Left colon (tissue), 2 donors: ENCODE measurements around the gene SENP2. TPM values are rescaled to one million over a fixed set of nuclear protein-coding genes. Genes with fewer than 3 reads are reported as not detected.
"Not testable (repeated sequence)": the region's sequence is repeated elsewhere in the genome, so short reads cannot be mapped to it uniquely, and the experiment has no call there.

ENCODE experiments used
- ATAC-seq: fragments of 200-7000 bp; cut with Tn5 transposase; one replicate; pipeline ENCODE4 v1.9.1; 2020; ENCODE audit warnings: mild to moderate bottlenecking, moderate library complexity
- DNase-seq, 2 donors: peaks; one replicate each; pipeline ENCODE4 v3.0.0-alpha.2; 2020
- intact Hi-C, 2 donors: fragments of 100-400 bp; cut with DNase I in 1 of 2; cut with micrococcal nuclease in 1 of 2; formaldehyde crosslinking; loops; one replicate each; pipeline versions ENCODE4 v1.11.2 to v1.14.0; 2022; cut with DNase I, micrococcal nuclease
- total RNA-seq, 2 donors: library from RNA; stranded (reverse); fragmentation: NEBNext Ultra II Directional; extraction: Animal tissue kit (Norgen Biotek cat#: 25700); gene quantifications; one replicate each; pipeline ENCODE4 v1.2.1, GENCODE V29; 2021
- donor health status: DM: no; HTN: no; CAD: no.
- donor health status: DM: yes; HTN: yes; CAD: no.

Gene SENP2
- total RNA-seq, 2 donors from 2014 or later = 28.7 to 36.5 TPM

- intact Hi-C loops = no loop called here
- DNase-seq = no peak
- ATAC-seq = no peak
Observed at GRCh38 chr3:185640308-185640707, 54.2 kb downstream of the SENP2 start.

- DNase-seq, ATAC-seq, intact Hi-C loops: not testable (repeated sequence)
Observed at GRCh38 chr3:185645191-185645590, 59.1 kb downstream of the SENP2 start.

- DNase-seq (no peak), ATAC-seq (peak; percentile 41)
- intact Hi-C loops = no loop called here
Observed at GRCh38 chr3:185645596-185646381, 59.7 kb downstream of the SENP2 start.

- intact Hi-C loops = no loop called here
- no peak for ATAC-seq
- DNase-seq = no peak
Observed at GRCh38 chr3:185646382-185647133, 60.5 kb downstream of the SENP2 start.

GRCh38 chr3:185647134-185647879 lies 61.2 kb downstream of the SENP2 start:
- intact Hi-C loops = no loop called here
- no peak for DNase-seq

GRCh38 chr3:185647880-185648210 lies 61.8 kb downstream of the SENP2 start:
- ATAC-seq (no peak), DNase-seq (no peak)
- intact Hi-C loops = no loop called here

More at GRCh38 chr3:185647134-185647879, 61.2 kb downstream of the SENP2 start:
- no peak for ATAC-seq

GRCh38 chr3:185648396-185648795 lies 62.3 kb downstream of the SENP2 start:
- no peak for DNase-seq
- no peak for ATAC-seq
- intact Hi-C loops = no loop called here

- intact Hi-C loops = no loop called here
- DNase-seq = no peak
- no peak for ATAC-seq
Observed at GRCh38 chr3:185649414-185649813, 63.3 kb downstream of the SENP2 start.

- no peak for DNase-seq
- intact Hi-C loops = no loop called here
- ATAC-seq = no peak
Observed at GRCh38 chr3:185651971-185652370, 65.9 kb downstream of the SENP2 start.

GRCh38 chr3:185653949-185654757 lies 68.1 kb downstream of the SENP2 start:
- intact Hi-C loops = no loop called here
- DNase-seq (no peak), ATAC-seq (no peak)

- intact Hi-C loops = no loop called here
- no peak for DNase-seq
- ATAC-seq = no peak
Observed at GRCh38 chr3:185654758-185655145, 68.7 kb downstream of the SENP2 start.

- DNase-seq (no peak), ATAC-seq (no peak)
- intact Hi-C loops = no loop called here
Observed at GRCh38 chr3:185655426-185656320, 69.6 kb downstream of the SENP2 start.

GRCh38 chr3:185656321-185656840 lies 70.3 kb downstream of the SENP2 start:
- ATAC-seq = no peak
- intact Hi-C loops = no loop called here
- DNase-seq = no peak

- DNase-seq (no peak), ATAC-seq (no peak)
- intact Hi-C loops = no loop called here
Observed at GRCh38 chr3:185657211-185657610, 71.1 kb downstream of the SENP2 start.

GRCh38 chr3:185657691-185658503 lies 71.8 kb downstream of the SENP2 start:
- intact Hi-C loops = no loop called here
- DNase-seq = no peak

GRCh38 chr3:185658504-185658912 lies 72.4 kb downstream of the SENP2 start:
- DNase-seq = peak in 1 of 2 donors; percentile 48
- intact Hi-C loops = no loop called here
- no peak for ATAC-seq

More at GRCh38 chr3:185657691-185658503, 71.8 kb downstream of the SENP2 start:
- ATAC-seq = no peak

GRCh38 chr3:185658943-185659342 lies 72.8 kb downstream of the SENP2 start:
- DNase-seq = no peak
- ATAC-seq = no peak
- intact Hi-C loops = no loop called here
